Epithelial cell of prostate (primary cell): Measurements from ENCODE around the gene SIGLEC7.
"Not testable (repeated sequence)": the region's sequence is repeated elsewhere in the genome, so short reads cannot be mapped to it uniquely, and the experiment has no call there.

Source experiments
- DNase-seq: peaks from one replicate; pipeline ENCODE4 v3.0.0-alpha.2; 2011; ENCODE audit warnings: low read depth, low spot score
- H3K27ac ChIP-seq: fragments of 450-650 bp; 2 replicates; pipeline ENCODE4 v1.5.1; 2017; ENCODE audit warnings: mild to moderate bottlenecking

Gene SIGLEC7

DNA sequence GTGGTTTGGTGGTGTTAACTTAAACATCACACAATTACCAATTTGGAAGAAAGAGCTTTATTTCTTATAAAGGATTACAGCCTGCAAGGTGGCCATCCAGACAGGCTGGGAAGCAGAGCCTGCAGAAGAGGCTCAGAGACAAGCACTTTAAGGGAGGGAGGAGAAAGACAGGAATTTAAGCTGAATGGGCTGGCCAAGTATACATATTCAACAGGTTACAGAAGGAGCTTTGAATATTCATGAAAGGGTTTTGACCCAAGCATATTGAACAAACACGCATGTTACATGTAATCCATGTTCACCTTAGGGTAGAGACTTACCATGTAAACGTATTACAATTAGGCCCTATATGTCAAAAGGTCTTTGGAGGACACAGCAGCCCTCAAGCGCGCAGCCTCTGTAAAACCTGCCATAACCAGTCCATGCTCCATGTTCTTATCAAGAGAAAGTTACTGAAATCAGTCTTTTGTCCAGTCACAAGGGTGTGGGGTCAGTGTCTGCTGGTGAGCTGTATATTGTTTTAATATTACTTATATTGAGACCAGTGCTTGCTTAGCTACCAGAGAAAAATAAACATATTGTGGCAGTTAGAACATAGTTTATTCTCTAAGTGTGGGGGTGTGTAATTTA, 19.9 kb downstream of the SIGLEC7 start:
- DNase-seq, result no peak
- H3K27ac ChIP-seq, result no peak overlapping the region

DNA sequence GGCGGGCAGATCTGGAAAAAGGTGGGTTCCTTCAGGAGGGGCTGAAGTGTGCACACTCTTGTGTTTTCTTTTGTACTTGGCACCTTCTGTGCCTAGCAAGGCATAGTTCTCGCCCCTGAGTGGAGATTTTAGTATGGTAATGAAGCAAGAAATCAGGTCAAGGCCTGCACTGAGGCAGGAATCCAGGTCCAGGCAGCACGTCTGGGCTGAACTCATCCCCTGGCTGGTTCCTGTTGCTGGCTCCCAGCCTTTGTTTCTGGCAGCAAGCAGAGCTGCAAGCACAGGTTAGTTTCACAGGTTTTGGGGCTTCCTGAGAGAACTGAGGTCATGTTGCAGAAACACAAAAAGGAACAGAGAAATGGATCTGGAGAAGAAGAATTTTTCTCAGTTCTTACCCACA, 21.2 kb downstream of the SIGLEC7 start:
- no peak overlapping the region for H3K27ac ChIP-seq
- DNase-seq, result no peak

DNA sequence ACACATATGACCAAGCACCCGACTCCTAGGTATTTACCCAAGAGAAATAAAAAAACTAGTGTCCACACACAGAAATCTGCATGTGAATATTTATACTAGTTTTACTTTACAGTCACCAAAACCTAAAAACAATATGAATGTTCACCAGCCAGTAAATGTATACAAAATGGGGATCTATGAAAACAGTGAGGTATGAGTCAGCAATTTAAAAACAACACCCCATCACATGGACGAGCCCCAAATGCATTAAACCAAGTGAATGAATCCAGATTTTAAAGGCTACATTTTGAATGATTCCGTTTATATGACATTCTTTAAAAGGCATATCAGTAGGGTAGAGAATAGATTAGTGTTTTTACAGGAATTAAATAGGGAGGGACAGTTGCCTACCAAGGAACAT, 22.1 kb downstream of the SIGLEC7 start:
- no peak overlapping the region for H3K27ac ChIP-seq
- DNase-seq, result no peak

DNA sequence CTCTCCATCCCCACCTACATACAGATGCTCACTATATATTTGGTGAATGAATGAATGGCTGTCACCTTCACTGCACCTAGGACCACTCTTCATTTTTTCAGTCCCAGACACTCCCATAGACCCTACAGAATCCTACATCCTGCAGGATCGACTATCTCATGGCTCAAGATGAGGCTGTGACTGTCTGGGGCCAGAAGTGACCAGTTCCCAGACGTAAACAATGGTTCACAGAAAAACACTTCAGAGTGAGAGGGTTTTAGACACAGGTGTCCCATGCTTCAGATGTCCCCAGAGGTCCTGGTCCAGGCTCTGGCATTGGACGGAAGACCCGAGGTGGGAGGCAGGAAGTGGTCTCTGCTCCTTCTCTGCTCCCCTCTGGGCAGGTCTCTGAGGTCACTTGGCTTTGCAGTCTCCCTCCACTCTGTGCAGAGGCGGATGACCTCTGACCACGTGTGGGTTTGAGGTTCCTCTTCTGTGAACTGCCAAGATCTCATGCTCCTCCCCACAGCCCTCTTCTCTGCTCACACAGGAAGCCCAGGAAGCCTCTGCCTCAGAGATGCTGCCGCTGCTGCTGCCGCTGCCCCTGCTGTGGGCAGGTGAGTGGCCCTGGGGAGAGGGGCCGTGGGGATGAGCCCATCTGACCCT, 24.9 kb downstream of the SIGLEC7 start:
- no peak for DNase-seq
- H3K27ac ChIP-seq, result no peak overlapping the region

DNA sequence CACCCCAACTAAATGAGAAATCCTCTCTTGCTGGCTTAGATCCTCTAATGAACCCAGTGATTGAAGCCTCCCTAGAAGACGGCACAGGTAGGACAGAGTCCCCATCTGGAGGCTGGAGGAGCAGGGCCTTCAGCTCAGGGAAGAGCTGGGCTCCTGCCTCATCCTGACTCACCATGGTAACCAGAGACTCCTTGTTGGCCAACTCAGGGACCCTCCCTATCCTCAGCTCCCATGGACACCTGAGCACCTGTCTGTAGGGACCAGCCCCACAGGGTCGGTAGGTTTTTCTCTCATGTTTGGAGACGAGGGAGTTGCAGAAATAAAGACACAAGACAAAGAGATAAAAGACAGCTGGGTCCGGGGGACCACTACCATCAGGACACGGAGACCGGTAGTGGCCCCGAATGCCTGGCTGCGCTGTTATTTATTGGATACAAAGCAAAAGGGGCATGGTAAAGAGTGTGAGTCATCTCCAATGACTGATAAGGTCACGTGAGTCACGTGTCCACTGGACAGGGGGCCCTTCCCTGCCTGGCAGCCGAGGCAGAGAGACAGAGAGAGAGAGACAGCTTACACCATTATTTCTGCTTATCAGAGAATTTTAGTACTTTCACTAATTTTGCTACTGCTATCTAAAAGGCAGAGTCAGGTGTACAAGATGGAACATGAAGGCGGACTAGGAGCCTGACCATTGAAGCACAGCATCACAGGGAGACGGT, 26.6 kb downstream of the SIGLEC7 start:
- no peak for DNase-seq
- H3K27ac ChIP-seq, result no peak overlapping the region

DNA sequence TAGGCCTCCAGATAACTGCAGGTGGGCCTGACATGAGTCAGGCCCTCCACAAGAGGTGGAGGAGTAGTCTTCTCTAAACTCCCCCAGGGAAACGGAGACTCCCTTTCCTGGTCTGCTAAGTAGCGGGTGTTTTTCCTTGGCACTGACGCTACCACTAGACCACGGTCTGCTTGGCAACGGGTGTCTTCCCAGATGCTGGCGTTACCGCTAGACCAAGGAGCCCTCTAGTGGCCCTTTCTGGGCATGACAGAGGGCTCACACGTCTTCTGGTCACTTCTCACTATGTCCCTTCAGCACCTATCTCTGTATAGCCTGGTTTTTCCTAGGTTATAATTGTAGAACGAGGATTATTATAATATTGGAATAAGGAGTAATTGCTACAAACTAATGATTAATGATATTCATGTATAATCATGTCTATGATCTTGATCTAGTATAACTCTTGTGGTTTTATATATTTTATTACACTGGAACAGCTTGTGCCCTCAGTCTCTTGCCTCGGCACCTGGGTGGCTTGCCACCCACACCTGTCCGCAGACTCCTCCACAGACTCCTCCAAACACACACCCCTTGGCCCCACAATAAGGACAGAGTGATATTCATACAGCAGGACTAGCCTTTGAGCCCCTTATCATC, 27.3 kb downstream of the SIGLEC7 start:
- DNase-seq, H3K27ac ChIP-seq: not testable (repeated sequence)

DNA sequence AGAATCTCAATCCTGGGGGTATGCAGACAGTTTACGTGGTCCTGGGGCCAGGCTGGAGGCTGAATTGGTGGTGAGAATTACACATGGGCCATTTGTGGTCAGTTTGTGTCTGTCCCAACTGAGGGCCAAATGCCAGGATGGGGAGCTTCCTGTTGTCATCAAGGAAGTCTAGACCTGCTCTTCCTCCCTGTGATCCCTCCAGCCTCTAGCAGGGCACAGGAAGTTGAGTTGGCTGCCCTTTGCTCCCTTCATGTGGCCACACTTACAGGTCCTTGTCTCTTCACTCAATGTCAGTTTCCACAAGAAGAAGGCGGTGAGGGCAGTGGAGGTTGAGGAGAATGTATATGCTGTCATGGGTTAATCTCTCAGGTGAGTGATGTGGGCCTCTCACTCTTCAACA, 30.1 kb downstream of the SIGLEC7 start:
- DNase-seq, result no peak
- no peak overlapping the region for H3K27ac ChIP-seq

DNA sequence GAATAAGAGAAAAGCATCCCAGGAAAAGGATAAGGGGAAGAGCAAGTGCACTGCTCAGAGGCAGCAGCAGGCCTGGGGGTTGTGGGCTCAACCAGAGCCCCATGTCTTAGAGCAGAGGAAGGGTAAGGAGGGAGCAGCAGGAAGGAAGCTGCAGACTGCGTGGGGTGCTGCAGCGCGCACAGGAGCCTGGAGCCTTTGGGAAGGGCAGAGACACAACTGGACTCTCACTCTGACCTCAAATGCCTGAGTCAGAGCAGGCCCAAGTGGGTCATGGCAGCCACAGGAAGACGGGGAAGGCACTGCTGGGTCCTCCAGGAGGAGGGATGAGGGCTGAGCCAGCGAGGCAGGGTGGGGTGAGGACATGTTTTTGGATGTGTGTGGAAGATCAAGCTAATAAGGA, 31.6 kb downstream of the SIGLEC7 start:
- DNase-seq, result no peak
- no peak overlapping the region for H3K27ac ChIP-seq

DNA sequence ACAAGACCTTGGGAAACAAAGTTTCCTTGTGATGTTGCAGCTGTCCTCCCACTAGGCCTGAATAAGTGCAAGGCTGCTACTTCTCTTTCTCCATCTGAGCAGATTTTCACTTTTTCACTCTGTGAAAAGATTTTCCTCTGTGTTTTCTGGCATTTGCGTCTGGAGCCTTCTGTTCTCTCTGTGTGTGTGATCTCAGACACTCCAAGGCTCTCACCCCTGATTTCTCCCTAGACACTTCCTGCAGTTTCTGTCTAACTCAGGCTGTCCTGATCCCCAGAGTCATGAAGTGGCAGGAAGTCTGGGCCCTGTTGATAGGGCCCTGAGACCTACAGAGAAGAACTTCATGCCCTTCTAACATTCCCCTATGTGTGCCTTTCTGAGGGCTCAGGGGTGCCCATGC, 37.2 kb downstream of the SIGLEC7 start:
- H3K27ac ChIP-seq, result no peak overlapping the region
- DNase-seq, result no peak

DNA sequence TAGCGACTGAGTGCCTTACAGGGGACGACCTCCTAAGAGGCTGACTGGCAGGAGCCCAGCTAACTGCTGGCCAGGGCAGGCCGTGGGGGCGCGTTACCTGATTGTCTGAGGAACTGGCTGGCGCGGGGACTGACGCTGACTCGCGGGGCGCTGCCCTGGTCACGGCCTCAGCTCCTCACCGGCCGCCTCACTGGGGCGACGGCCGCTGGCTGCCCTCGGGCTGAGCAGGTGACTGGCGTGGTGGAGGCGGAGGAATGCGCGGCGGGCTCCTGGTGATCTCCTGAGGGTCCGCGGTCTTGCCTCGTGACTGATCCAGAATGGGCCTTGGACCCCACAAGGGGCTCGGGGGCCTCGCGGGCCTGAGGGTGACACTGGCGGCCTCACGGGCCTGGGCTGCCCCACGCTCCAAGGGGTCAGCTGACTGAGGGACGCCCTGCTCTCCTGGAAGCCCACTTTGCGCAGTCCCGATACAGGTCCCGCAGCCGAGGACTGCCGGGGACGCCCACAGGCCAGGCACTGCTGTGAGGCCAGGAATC, 39.3 kb downstream of the SIGLEC7 start:
- DNase-seq, result no peak
- H3K27ac ChIP-seq, result no peak overlapping the region

DNA sequence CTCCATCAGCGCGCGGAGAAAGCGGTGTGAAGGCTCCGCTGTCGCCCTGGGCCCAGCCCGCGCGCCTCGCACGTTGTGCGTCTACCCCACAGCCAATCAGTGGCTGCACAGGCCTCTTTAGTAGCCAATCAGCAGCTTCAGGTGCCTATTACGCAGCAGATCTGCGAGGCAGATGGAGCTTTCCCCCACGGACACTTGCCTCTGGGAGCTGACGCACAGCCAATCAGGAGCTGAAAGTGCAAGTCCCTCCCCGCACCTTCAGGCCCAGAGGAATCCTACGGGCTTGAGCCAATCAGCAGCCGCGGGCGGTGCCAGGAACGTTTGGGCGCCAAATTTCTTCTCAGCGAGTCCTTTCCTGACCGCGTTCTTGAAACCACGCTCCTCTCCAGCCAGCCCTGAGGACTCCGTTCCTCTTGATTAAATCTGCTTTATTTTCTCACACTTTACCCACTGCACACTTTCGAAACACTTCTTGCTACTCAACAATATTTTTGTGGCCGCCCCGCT, 39.9 kb downstream of the SIGLEC7 start:
- no peak overlapping the region for H3K27ac ChIP-seq
- no peak for DNase-seq

DNA sequence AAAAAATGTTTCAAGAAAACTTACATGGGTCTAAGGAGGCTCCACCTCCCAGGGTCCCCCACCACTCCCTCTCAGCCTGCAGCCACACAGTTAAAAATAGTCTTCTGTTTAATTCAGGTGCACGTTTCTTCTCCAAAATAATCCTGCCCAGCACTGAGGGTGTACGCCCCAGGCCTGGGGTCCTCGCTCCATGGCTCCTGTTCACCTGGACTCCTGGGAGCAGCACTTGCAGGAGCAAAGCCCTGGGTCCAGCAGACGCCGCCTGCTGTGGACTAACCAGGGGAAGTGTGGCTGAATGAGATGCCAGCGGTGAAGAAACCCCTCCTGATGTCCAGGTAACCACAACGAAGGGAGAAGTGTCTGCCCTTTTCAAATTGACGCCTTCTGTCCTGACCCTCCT, 41.5 kb downstream of the SIGLEC7 start:
- no peak overlapping the region for H3K27ac ChIP-seq
- DNase-seq, result no peak

DNA sequence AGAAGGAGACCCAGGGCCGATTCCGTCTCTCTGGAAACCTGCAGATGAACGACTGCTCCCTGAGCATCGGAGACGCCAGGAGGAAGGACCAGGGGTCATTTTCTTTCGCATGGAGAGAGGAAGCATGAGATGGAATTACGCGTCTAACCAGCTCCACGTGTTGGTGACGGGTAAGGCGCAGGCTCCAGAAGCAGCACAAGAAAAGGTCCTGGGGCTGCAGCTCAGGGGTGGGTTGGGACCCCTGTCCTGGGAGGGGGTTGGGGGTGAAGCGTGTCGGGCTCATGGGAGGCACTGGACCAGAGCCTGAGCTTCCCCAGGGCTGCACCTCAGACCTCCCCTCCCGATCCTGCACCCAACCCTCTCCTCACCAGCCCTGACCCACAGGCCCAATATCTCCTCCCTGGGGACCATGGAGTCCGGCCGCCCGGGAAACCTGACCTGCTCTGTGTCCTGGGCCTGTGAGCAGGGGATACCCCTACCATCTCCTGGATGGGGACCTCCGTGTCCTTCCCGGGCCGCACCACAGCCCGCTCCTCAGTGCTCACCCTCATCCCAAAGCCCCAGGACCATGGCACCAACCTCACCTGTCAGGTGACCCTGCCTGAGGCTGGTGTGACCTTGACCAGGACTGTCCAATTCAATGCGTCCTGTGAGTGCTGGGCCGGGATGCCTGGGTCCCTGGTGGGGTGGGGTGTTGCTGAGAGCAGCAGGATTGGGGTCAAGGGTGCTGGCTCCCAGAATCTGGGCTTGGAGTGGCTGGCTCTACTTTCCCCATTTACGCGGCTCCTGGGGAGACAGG, 43.2 kb downstream of the SIGLEC7 start:
- DNase-seq, result no peak
- no peak overlapping the region for H3K27ac ChIP-seq

DNA sequence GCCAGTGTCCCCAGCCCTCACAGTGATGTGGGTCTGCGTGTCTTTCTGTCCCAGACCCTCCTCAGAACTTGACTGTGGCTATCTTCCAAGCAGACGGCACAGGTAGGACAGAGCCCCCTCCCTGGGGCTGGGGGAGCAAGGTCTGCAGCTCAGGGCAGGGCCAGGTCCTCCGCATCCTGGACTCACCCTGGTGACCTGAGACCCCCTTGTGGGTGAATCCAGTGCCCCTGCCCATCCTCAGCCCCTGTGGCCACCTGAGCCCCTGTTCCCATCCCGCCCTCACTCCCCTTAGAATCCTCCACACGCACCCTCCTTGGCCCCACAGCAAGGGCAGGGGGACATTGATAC, 43.7 kb downstream of the SIGLEC7 start:
- no peak for DNase-seq
- H3K27ac ChIP-seq, result no peak overlapping the region

DNA sequence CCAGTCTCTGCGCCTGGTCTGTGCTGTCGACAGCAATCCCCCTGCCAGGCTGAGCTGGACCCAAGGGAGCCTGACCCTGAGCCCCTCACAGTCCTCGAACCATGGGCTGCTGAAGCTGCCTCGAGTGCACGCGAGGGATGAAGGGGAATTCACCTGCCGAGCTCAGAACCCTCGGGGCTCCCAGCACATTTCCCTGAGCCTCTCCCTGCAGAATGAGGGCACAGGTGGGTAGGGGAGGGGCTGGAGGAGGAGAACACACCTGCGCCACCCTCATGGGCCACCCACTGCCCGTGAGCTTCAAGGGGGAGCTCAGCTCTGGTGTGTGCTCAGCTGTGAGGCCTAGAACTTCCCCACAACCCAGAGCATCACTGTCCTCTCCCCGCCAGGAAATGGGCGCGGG, 44.2 kb downstream of the SIGLEC7 start:
- no peak for DNase-seq
- no peak overlapping the region for H3K27ac ChIP-seq

DNA sequence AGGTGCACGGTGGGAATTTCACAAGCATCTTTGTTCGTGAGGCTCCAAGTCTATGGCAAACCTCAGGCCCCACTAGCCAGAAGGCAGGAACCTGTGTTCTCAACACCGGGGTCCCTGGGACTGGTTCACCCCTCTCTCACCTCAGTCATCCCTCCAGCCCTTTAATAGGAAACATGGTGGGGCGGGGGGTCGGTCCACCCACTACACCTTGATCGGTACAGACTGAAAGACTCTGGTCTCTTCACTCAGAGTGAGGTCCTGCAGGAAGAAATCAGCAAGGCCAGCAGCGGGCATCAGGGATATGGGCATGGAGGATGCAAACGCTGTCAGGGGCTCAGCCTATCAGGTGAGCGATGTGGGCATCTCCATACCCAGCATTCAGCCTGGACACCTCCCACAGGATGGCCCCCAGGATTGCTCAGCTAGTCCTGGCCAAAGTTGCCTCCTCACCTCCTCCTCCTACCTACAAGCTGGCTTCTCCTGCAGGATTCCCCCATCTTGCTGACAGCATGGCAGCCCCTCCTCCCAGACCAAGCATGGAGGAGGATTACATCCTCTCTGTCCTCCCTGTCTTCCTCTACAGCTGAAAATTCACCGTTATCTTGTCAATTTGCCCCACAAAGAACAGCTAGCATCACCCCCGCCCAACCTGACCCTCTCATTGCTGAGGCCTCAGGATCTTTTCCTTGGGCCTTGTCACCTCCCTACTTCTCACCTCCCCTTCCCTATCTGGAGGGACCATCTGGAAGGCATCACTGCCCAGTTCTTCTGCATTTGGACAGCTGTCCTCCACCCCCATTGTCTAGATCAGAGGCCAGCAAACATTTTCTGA, 45.5 kb downstream of the SIGLEC7 start:
- DNase-seq, result no peak
- H3K27ac ChIP-seq, result no peak overlapping the region

DNA sequence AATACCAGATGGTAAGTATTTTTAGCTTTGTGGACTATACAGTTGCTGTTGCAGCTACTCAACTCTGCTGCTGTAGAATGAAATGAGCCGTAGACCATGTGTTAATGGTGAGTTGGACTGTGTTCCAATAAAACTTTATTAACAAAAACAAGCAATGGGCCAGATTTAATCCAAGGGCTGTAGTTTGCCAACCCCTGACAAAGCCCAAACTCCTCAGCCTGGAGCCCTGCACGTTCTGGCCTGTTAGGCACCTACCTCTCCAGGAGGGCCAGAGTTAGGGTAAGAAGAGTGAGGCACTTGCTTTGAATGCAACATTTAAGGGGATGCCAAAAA, 46.1 kb downstream of the SIGLEC7 start:
- no peak overlapping the region for H3K27ac ChIP-seq
- DNase-seq, result no peak

DNA sequence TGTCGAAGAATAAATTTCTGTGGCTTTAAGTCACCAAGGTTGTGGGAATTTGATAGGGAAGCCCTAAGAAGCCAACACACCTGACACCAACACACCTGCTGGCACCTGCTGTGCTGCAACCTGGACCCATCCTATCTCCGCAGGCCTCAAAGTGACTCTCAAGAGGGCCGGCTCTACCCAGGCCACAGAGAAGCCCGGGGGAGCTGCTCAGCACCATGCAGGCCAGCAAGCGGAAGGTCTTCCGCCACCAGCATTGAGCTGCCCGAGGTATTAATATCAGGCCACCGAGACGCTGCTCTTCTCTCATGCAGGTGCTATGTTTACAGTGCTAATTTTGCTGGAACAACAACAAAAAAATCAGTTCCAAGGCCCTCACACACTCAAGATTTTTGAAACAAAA, 50.6 kb downstream of the SIGLEC7 start:
- DNase-seq, result no peak
- no peak overlapping the region for H3K27ac ChIP-seq

DNA sequence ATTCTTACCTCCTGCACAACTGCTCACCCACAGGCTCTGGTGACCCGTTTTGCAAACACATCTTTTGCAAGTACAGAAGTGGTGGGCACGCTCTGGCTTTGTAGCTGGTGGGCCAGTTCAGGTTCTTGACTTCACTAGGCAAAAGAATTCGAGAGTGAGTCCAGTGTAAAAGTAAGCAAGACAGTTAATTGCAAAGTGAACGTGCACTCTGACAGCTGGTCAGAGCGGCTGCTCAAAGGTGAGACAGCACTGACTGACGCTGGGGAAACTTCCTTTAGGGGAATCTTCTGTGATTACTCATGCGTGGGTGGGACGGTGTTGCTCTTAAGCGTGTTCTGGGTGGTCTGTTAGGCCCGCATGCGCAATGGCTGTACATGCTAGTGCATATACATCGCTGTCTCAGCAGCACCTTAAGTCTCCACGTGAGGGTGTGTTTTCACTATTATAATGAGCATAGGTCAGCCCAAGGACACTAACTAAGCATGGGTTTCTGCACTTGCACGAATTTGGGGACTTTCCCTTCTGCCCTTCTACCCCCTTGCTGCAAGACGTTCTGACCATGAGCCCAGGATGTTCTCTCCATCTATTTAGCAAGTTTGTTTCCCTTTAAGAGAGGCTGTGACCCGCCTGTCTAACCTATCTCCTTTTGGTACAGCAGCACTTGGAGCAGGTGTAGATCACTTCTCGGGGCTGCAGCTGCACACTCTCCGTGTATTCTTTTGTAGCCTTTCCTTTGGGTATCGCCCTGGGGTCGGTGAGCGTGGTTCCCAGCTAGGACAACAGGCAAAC, 52.6 kb downstream of the SIGLEC7 start:
- H3K27ac ChIP-seq, result no peak overlapping the region
- no peak for DNase-seq
